ENCODE measurements around the gene OR8K1.

- TF ChIP-seq CTCF (IDR thresholded peaks at IDR 0.05), result no peak
- TF ChIP-seq POLR2A (IDR thresholded peaks at IDR 0.05), result no peak
Measured at GRCh38 chr11:56380120-56380519, 34.3 kb downstream of the OR8K1 start.
